ENCODE measurements around the gene TOP1. TPM values are rescaled to one million over a fixed set of nuclear protein-coding genes. Genes with fewer than 3 reads are reported as not detected.
A peak's percentile ranks its signal among the peaks of the same experiment; 100 is the strongest.

TOP1 gene
- total RNA-seq (2014; rRNA removed; shearing (Covaris generic); ENCODE audit: low replicate concordance) = 10.3 and 18.4 TPM in 2 replicates

DNA sequence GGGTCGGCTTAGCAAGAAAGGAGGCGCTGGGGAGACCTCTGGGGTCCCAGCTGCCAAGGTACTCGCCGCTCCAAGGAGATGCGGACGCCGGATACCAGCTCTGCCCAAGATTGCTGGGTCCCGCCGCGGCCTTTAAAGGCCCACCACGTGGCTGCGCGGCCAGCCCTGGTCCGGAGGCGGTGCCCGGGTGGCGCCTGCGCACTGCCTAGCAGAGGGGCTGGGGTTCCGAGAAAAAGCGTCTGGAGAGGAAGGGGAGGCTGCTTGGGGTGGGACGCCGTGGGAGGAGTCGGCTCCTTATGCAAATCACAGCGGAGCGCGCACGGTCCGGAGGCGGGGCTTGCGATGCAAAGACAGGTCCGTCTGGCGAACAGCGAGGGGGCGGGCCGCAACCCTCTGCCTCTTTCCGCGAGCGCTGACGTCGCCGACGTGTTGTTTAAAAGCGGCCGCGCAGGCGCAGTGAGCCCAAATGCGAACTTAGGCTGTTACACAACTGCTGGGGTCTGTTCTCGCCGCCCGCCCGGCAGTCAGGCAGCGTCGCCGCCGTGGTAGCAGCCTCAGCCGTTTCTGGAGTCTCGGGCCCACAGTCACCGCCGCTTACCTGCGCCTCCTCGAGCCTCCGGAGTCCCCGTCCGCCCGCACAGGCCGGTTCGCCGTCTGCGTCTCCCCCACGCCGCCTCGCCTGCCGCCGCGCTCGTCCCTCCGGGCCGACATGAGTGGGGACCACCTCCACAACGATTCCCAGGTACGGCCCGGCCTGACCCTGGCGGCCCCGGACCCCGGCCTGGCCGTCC, at the start of gene TOP1:
Gene TOP1 (plus strand): TSS at position 464 of the 791 bp plus-strand sequence. CDS start 246 bp downstream, at position 710.
- in situ Hi-C loops (cut with HindIII; ENCODE audit: low pct_unique_long_range_greater_than_20kb, low sequenced_read_pairs) = no loop called here
- DNase-seq (ENCODE audit: low read depth) = peak; percentile 100

DNA sequence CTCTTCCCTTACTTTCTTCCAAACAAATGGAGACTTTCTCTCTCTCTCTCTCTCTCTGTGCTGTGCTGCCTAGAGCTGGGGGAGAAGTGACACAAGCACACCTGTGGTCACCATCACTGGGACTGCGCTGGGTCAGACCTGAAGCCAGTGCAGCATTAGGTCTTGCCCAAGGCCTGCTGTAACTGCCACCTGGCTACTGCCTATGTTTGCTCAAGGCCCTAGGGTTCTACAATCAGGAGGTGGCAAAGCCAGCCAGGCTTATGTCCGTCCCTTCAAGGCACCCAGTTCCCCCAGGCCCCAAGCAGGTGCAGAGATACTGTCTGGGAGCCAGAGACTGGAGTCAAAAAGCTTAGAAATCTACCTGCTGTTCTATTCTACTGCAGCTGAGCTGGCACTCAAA, 49.4 kb upstream of the TOP1 start:
- in situ Hi-C loops (cut with HindIII; ENCODE audit: low pct_unique_long_range_greater_than_20kb, low sequenced_read_pairs) = no loop called here

DNA sequence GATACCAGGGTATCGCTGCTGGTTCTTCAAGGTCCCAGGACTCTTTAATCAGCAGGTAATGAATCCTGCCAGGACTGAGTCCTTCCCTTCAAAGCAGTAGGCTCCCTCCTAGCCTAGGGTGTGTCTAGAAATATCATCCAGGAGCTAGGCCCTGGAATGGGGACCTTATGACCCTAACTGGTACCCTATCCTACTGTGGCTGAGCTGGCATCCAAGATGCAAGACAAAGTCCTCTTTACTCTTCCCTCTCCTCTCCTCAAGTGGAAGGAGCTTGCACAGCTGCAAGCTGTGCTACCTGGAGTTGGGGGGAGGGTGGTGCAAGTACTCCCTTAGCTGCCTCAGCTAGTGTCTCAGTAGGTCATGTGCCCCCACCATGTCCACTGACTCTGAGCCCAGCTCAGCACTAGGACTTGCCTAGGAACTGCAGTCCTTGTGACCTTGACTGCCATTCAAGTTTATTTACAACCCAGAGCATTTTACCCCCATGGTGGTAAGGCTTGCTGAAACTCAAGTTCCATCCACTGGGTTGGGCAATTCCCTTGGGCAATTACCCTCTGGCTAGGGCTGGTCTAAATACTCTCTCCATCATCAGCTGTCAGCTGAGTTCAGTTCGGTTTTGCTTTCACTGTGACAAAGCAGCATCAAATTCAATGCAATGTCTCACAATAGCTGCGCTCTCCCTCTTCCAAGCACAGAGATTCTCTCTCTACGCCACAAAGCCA, 48.4 kb upstream of the TOP1 start:
- in situ Hi-C loops (cut with HindIII; ENCODE audit: low pct_unique_long_range_greater_than_20kb, low sequenced_read_pairs) = no loop called here
- no peak for DNase-seq (ENCODE audit: low read depth)

More for the DNA sequence above, 49.4 kb upstream of the TOP1 start:
- no peak for DNase-seq (ENCODE audit: low read depth)

DNA sequence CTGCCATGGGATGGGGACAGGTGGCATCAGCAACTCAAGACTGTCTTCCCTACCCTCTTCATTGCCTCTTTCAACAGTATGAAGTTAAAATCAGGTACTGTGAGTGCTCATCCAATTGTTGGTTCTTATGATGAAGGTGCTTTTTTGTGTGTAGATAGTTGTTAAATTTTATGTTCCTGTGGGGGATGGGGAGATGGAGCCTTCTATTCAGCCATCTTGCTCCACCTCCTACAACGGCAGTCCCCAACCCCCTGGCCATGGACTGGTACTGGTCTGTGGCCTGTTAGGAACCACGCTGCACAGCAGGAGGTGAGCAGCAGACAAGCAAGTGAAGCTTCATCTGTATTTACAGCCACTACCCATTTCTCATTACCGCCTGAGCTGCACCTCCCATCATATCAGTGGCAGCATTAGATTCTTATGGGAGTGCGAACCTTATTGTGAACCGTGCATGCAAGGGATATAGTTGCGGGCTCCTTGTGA, 47.8 kb upstream of the TOP1 start:
- DNase-seq (ENCODE audit: low read depth) = no peak
- in situ Hi-C loops (cut with HindIII; ENCODE audit: low pct_unique_long_range_greater_than_20kb, low sequenced_read_pairs) = no loop called here

DNA sequence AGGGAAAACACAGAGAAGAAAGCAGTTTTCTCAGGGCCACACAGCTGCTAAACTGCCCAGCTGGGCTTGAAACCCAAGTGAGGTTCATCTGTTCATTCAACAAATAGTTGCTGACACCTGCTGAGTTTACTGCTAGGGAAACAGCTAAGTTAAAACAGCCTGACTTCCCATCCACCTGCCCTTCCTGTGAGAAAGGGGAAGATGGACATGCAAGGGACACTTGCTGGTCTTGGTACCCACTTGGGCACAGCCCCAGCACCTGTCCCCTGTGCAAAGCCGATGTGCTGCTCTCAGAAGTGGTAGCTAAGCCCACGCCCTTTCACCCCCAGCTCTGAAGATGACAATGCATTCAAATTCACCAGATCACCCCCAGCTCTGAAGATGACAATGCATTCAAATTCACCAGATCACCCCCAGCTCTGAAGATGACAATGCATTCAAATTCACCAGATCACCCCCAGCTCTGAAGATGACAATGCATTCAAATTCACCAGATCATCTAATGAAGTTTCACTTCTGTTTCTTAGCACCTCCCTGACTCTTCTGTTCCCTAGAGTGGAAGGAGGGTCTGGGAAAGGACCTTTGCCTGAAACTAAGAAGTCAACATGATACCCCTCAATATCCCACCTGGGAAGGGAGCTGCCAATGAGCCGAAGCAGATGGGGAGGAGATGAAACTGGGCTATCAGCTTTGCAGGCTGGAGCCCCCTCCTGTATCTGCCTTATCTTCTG, 46.0 kb upstream of the TOP1 start:
- DNase-seq (ENCODE audit: low read depth) = no peak
- in situ Hi-C loops (cut with HindIII; ENCODE audit: low pct_unique_long_range_greater_than_20kb, low sequenced_read_pairs) = no loop called here

DNA sequence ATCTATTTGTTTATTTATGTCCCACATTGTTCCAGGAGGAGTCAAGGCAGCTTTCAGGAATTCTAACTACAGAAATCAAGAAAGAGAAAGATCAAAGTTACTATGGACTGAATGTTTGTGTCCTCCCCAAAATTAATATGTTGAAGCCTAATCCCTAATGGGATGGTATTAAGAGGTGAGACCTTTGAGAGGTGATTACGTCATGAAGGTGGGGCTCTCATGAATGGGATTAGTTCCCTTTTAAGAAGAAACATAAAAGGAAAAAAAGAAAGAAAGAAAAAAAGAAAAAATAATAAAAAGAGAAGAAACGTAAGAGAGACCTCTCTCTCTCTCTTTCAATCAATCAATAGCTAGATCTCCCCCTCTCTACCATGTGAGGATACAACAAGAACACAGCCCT, 44.7 kb upstream of the TOP1 start:
- no peak for DNase-seq (ENCODE audit: low read depth)
- in situ Hi-C loops (cut with HindIII; ENCODE audit: low pct_unique_long_range_greater_than_20kb, low sequenced_read_pairs) = no loop called here

DNA sequence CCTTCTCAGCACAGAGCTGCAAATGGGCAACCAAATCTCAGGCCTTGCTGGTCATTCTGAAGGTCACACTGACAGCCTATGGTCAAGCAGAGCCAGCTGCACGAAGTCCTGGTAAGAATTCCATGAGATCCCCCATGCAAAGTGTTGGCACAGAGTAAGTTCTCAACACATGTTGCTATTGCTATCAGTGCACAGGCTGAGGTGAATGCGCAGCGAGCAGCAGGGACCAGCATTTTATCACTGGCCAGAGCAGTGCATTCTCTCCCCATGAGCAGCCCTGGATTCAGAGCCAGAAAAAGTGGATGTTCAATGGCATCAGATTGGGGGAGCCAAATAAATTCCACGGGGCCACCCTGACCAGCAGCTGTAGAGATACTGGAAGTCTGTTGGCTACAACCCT, 44.1 kb upstream of the TOP1 start:
- in situ Hi-C loops (cut with HindIII; ENCODE audit: low pct_unique_long_range_greater_than_20kb, low sequenced_read_pairs) = no loop called here
- DNase-seq (ENCODE audit: low read depth) = no peak

DNA sequence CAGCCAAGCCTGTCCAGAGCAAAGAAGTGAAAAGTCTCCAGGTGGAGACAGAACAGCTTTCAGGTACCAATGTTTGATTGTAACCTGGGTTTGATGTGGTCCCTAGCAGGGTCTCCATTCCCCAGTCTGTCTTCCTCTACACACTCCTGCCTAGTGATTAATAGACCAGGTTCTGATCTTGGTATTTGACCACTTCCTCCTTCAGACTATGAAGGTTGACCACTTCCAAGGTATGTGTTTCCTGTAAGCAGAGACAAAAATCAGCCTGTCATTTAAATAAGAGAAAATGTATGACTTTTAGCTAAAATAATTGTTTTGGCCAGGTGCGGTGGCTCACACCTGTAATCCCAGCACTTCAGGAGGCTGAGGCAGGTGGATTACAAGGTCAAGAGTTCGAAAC, 41.8 kb upstream of the TOP1 start:
- no peak for DNase-seq (ENCODE audit: low read depth)
- in situ Hi-C loops (cut with HindIII; ENCODE audit: low pct_unique_long_range_greater_than_20kb, low sequenced_read_pairs) = no loop called here

DNA sequence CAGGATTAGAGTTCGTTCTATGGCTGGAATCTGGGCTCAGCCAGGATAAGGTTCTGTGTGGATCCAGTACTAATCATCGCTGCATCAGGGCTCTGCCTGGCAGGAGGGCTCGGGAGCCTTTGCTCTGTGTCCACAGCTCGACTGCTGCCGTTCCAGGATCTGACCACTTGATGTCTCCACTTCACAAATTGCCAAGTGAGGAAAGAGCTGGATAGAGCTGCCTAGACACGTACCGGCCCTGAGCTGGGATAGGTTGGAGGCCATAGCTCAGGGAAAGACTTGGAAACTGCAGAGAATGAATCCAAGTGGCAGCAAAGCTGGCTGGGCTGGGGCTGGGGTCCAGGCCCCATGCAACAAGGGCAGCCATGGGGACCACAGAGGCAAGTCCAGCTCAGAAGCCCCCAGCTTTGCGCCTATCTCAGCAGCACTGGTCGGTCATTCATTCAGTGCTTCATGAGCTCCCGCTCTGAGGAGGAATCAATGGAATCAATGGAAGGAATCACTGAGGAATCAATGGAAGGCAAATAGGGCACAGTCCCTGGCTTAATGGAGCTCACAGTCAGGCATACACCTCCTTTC, 38.0 kb upstream of the TOP1 start:
- in situ Hi-C loops (cut with HindIII; ENCODE audit: low pct_unique_long_range_greater_than_20kb, low sequenced_read_pairs) = no loop called here
- peak; percentile 69 for DNase-seq (ENCODE audit: low read depth)

DNA sequence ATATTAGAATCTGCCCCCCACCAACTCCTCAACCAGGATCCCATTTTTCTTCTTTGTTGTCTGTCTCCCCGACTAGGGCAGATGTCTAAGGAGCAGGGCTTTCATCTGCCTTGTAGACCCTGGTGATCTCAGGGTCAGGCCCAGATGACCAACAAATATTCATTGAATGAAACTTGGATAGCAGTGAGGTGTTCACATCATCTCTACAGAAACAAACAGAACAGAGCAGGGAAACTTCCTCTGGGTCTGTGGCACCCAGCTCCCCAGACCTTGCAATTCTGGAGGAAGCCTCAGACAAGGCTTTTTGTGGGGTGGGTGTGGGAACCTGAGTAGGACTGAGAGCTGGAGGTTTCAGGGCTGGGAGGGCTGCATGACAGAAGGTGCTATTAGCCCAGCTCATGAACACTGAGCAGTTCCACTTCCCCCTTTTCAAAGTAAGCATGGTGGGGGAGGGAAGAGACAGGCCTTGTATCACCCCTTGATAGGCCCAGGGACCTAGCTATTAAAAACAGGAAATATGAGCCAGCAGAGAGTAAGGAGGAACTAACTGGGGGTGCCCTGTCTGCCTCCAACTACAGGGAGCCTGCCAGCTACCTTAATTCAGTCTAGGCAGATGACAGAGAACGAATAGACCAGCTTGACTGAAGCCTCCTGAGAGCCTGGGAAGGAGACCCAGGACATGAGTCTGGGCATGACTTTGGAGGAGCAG, 37.3 kb upstream of the TOP1 start:
- no peak for DNase-seq (ENCODE audit: low read depth)
- in situ Hi-C loops (cut with HindIII; ENCODE audit: low pct_unique_long_range_greater_than_20kb, low sequenced_read_pairs) = no loop called here

DNA sequence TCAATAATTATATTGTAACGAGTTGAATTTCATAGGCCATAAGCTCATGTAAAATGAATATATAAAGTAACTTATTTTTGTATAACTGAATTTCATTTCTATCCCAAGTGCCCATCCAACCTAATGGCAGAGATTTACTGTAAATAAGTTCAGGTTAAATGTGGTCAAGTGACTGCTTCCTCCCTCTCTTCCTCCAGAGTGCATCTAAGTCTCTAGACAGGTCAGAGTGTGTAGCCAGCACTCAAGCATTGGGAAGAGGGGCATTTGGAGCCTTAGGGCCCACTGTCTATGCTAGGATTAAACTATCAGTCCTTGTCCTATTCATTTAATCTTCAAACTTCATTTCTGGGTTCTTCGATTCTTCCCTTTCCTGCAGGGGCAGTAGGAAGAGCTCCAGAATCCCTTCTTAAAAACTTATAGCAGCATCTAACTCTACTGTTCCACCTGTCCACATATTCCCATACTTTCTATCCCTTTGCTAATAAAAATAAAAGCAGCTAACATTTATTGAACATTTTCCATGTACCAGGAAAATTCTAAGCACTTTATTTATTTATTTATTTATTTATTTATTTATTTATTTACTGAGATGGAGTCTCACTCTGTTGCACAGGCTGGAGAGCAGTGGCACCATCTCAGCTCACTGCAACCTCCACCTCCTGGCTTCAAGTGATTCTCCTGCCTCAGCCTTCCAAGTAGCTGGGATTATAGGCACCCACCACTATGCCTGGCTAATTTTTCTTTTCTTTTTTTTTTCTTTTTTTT, 36.1 kb upstream of the TOP1 start:
- no peak for DNase-seq (ENCODE audit: low read depth)
- in situ Hi-C loops (cut with HindIII; ENCODE audit: low pct_unique_long_range_greater_than_20kb, low sequenced_read_pairs) = no loop called here

DNA sequence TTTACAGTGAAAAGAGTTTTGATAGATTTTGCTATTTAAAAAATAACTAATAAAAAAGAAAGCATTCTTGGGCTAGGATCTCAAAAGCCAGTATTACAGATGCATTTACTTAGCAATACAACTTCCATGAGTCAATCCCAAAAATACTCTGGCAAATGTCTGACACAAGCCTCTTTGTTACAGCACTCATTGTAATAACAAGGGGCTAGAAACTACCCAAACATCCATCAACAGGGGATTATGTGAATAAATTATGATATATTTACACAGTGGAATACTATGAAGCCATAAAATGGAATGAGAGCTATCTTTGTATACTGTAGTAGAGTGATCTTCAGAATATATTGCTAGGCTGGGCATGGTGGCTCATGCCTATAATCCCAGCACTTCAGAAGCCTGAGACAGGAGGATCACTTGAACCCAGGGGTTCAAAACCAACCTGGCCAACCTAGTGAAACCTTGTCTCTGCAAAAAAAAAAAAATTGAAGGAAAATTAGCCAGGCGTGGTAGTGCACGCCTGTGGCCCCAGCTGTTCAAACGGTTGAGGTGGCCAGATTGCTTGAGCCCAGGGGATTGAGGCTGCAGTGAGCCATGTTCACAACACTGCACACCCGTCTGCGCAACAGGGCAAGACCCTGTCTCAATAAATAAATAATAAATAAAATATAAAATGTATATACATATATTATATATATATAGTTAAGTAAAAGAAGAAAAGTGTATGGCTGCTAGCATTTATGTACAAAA, 34.7 kb upstream of the TOP1 start:
- in situ Hi-C loops (cut with HindIII; ENCODE audit: low pct_unique_long_range_greater_than_20kb, low sequenced_read_pairs) = no loop called here
- no peak for DNase-seq (ENCODE audit: low read depth)

DNA sequence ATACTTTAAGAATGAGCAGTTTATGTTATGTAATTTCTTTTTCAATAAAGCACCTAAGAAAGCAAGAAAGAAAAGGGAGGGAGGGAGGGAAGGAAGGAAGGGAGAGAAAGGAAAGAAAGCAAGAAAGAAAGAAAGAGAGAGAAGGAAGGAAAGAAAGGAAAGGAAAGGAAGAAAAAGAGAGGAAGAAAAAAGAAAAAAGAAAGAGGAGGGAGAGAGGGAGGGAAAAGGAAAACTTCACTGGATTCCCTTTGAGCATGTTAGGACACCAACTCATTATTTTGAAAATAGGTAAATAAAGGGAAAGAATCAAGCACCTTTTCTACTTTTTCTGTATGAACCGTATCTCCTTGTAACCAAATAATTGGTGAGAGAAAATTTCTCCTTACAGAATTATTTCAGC, 32.3 kb upstream of the TOP1 start:
- no peak for DNase-seq (ENCODE audit: low read depth)
- in situ Hi-C loops (cut with HindIII; ENCODE audit: low pct_unique_long_range_greater_than_20kb, low sequenced_read_pairs) = no loop called here

DNA sequence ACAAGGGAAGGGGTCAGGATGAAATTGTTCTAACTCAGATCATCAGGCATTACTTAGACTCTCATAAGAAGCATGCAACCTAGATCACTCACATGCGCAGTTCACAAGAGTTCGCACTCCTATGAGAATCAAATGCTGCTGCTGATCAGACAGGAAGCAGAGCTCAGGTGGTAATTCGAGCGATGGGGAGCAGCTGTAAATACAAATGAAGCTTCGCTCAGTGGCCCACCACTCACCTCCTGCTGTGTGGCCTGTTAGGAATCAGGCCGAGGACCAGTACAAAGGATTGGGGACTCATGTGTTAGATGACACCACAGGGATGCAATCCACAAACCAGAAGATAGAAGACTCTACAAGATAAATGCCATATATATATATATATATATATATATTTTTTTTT, 31.5 kb upstream of the TOP1 start:
- in situ Hi-C loops (cut with HindIII; ENCODE audit: low pct_unique_long_range_greater_than_20kb, low sequenced_read_pairs) = no loop called here
- DNase-seq (ENCODE audit: low read depth) = no peak

DNA sequence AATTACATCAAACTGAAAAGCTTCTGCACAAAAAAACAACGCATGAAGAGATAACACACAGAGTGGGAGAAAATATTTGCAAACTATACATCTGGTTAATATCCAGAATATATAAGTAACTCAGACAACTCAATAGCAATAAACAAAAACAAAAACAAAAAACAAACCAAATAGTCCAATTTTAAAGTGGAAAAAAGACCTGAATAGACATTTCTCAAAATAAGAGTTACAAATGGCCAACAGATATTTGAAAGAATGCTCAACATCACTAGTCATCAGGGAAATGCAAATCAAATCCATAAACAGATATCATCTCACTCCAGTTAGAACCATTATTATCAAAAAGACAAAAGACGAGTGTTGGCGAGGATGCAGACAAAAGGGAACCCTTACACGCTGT, 28.8 kb upstream of the TOP1 start:
- in situ Hi-C loops (cut with HindIII; ENCODE audit: low pct_unique_long_range_greater_than_20kb, low sequenced_read_pairs) = no loop called here
- DNase-seq (ENCODE audit: low read depth) = no peak

DNA sequence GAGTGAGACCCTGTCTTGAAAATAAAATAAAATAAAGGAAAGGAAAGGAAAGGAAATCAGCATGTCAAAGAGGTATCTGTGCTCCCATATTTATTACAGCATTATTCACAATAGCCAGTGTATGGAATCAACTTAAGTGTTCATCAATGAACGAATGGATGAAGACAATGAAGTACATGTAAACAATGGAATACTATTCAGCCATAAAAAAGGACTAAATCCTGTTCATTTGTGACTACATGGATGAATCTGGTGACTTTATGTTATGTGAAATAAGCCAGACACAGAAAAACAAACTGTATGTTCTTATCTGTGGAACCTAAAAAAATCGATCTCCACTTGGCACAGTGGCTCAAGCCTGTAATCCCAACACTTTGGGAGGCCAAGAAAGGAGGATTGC, 28.0 kb upstream of the TOP1 start:
- in situ Hi-C loops (cut with HindIII; ENCODE audit: low pct_unique_long_range_greater_than_20kb, low sequenced_read_pairs) = no loop called here
- DNase-seq (ENCODE audit: low read depth) = no peak

DNA sequence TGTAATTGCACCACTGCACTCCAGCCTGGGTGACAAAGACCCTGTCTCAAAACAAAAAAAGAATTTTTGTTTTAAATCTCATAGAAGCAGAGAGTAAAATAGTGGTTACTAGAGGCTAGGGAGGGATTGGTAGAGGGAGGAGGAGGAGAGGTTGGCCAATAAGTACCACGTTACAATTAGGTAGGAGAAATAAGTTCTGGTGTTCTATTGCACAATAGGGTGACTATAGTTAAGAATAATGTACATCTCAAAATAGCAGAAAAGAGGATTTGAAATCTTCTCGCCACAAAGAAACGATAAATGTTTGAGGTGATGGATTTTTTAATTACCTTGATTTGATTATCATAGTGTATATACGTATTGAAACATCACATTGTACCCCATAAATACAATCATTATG, 27.1 kb upstream of the TOP1 start:
- no peak for DNase-seq (ENCODE audit: low read depth)
- in situ Hi-C loops (cut with HindIII; ENCODE audit: low pct_unique_long_range_greater_than_20kb, low sequenced_read_pairs) = no loop called here

Measured in Caki2 (cell line).